Fibroblast of lung (primary cell): ENCODE measurements around the gene KIAA2012. TPM values are rescaled to one million over a fixed set of nuclear protein-coding genes. Genes with fewer than 3 reads are reported as not detected.
A peak's percentile ranks its signal among the peaks of the same experiment; 100 is the strongest.

Experiments
- DNase-seq, 2 donors: peaks; one replicate each; pipeline versions ENCODE4 v3.0.0 to v3.0.0-alpha.2; 2010; ENCODE audit warnings: low read depth in 2 of 2
- H2AFZ ChIP-seq: 2 replicates; pipeline ENCODE4 v1.5.1; 2012; ENCODE audit warnings: low read length, control low read depth, inconsistent platforms
- H3K27ac ChIP-seq: 2 replicates; pipeline ENCODE4 v1.5.1; 2011; ENCODE audit warnings: low read length, control low read depth; ENCODE audit not compliant: insufficient read depth
- H3K27me3 ChIP-seq: 2 replicates; pipeline ENCODE4 v1.5.1; 2011; ENCODE audit warnings: mild to moderate bottlenecking, low read length; ENCODE audit not compliant: control insufficient read depth, insufficient read depth
- H3K36me3 ChIP-seq: 2 replicates; pipeline ENCODE4 v1.5.1; 2011; ENCODE audit warnings: low read length; ENCODE audit not compliant: control insufficient read depth, insufficient read depth
- H3K4me1 ChIP-seq: 2 replicates; pipeline ENCODE4 v1.5.1; 2011; ENCODE audit warnings: low read length; ENCODE audit not compliant: control insufficient read depth, insufficient read depth; ENCODE audit errors: extremely low read depth
- H3K4me2 ChIP-seq: 2 replicates; pipeline ENCODE4 v1.5.1; 2011; ENCODE audit warnings: low read length, control low read depth; ENCODE audit not compliant: insufficient read depth; ENCODE audit errors: extremely low read depth
- H3K4me3 ChIP-seq, 4 experiments: fragments of 200-600 bp in 1 of 4; sonication (generic) in 1 of 4; replicated peaks in 1 of 4; 2 replicates each; pipeline ENCODE4 v1.5.1; 2011 to 2016; ENCODE audit warnings: low read length in 4 of 4, low read depth in 3 of 4, mild to moderate bottlenecking in 3 of 4, control low read depth in 2 of 4, inconsistent platforms in 1 of 4, mixed read lengths in 1 of 4; ENCODE audit not compliant: insufficient read depth in 1 of 4; ENCODE audit errors: control extremely low read depth in 1 of 4
- H3K79me2 ChIP-seq: 2 replicates; pipeline ENCODE4 v1.5.1; 2012; ENCODE audit warnings: mild to moderate bottlenecking, low read length, inconsistent platforms; ENCODE audit not compliant: control insufficient read depth, insufficient read depth
- H3K9ac ChIP-seq: 2 replicates; pipeline ENCODE4 v1.5.1; 2011; ENCODE audit warnings: mild to moderate bottlenecking, low read length, control low read depth; ENCODE audit not compliant: insufficient read depth
- H3K9me3 ChIP-seq: 2 replicates; pipeline ENCODE4 v1.5.1; 2012; ENCODE audit warnings: low read depth, low read length; ENCODE audit not compliant: control insufficient read depth, insufficient read depth
- H4K20me1 ChIP-seq: 2 replicates; pipeline ENCODE4 v1.5.1; 2011; ENCODE audit warnings: low read length; ENCODE audit not compliant: control insufficient read depth, insufficient read depth; ENCODE audit errors: extremely low read depth
- EZH2 ChIP-seq: IDR thresholded peaks from 2 replicates; pipeline ENCODE4 v1.5.1; 2012; ENCODE audit warnings: low read length, control low read depth, mild to moderate bottlenecking; ENCODE audit errors: missing control alignments
- polyA plus RNA-seq, 2 donors: library from polyadenylated mRNA; depleted of rRNA in 1 of 2; stranded (reverse) in 1 of 2; unstranded in 1 of 2; fragments of >200 nt; gene quantifications; 2 replicates each; pipeline ENCODE4 v1.2.1, GENCODE V29; 2011 to 2012; ENCODE audit warnings: missing spikeins in 1 of 2
- total RNA-seq: library from RNA; depleted of rRNA; stranded (reverse); fragments of >200 nt; gene quantifications from 2 replicates; pipeline ENCODE4 v1.2.1, GENCODE V29; 2014
- TF ChIP-seq, protein P1 (sequence below), 2 donors: IDR thresholded peaks in 1 of 2; conservative IDR thresholded peaks in 1 of 2; 1 replicate in 1 of 2; 2 replicates in 1 of 2; pipeline ENCODE4 v1.5.1; 2011 to 2012; ENCODE audit warnings: low read length in 2 of 2, control low read depth in 1 of 2, inconsistent platforms in 1 of 2, low read depth in 1 of 2, mild to moderate bottlenecking in 1 of 2

Gene KIAA2012
- total and polyA plus RNA-seq, 2 donors (not counting 1 experiment from before 2014, with no cell fraction given): 0.09 TPM; not detected in 1

DNA sequence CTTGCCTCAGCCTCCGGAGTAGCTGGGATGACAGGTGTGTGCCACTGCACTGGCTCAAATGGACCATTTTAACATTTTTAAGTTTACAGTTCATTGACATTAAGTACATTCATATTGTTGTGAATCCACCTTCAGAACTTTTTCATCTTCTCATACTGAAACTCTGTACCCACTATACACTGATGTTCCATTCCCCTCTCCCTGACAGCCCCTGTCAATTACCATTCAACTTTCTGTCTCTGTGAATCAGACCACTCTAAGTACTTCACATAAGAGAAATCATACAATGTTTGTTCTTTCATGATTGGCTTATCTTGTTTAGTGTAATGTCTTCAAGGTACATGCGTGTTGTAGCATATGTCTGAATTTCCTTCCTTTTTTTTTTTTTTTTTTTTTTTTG is 1.9 kb upstream of the KIAA2012 start:
- DNase-seq: no peak
- no peak for TF ChIP-seq EZH2
- TF ChIP-seq, protein P1, sequence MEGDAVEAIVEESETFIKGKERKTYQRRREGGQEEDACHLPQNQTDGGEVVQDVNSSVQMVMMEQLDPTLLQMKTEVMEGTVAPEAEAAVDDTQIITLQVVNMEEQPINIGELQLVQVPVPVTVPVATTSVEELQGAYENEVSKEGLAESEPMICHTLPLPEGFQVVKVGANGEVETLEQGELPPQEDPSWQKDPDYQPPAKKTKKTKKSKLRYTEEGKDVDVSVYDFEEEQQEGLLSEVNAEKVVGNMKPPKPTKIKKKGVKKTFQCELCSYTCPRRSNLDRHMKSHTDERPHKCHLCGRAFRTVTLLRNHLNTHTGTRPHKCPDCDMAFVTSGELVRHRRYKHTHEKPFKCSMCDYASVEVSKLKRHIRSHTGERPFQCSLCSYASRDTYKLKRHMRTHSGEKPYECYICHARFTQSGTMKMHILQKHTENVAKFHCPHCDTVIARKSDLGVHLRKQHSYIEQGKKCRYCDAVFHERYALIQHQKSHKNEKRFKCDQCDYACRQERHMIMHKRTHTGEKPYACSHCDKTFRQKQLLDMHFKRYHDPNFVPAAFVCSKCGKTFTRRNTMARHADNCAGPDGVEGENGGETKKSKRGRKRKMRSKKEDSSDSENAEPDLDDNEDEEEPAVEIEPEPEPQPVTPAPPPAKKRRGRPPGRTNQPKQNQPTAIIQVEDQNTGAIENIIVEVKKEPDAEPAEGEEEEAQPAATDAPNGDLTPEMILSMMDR (conservative IDR thresholded peaks at IDR 0.05 in 1 of 2, IDR thresholded peaks at IDR 0.05 in 1 of 2; ENCODE audit: low read depth in 1 of 2, low read length in 2 of 2): no peak

DNA sequence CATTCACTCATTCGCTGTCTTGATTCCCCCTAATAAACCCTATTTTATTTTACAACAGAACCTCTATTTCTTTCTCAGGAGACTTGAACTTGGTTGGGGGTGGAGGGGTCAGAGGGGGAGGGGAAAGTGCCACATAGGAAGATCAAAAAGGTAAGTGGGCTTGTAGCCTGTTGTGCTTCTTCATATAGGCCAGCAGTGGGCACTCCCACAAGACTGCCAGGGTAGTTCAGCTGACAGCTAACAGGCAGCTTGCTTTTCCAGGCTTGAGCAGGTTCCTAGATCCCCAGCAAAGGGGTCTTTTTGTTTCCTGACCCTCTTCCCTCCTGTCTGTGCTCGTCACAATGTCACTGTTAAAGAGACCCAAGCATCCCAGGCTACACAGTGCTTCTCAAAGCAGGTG is 829 bp upstream of the KIAA2012 start:
- TF ChIP-seq EZH2: no peak
- TF ChIP-seq, protein P1 (conservative IDR thresholded peaks at IDR 0.05 in 1 of 2, IDR thresholded peaks at IDR 0.05 in 1 of 2; ENCODE audit: low read depth in 1 of 2, low read length in 2 of 2): peak; percentile 18 to 32
- Histone ChIP-seq H3K36me3 (no peaks in the 10 kb centered on the region), H4K20me1 (no peaks in the 10 kb centered on the region), H3K9ac (no peak overlapping the region), H3K27ac (no peak overlapping the region), H3K4me3 (no peak overlapping the region), H3K9me3 (no peaks in the 10 kb centered on the region), H3K79me2 (no peaks in the 10 kb centered on the region), H2AFZ (no peak overlapping the region), H3K27me3 (no peaks in the 10 kb centered on the region), H3K4me1 (no peaks in the 10 kb centered on the region), H3K4me2 (no peak overlapping the region)
- peak in 1 of 2 donors; percentile 9 for DNase-seq

More for the DNA sequence above, 1.9 kb upstream of the KIAA2012 start:
- H3K4me1 ChIP-seq: no peaks in the 10 kb centered on the region
- H2AFZ ChIP-seq: no peak overlapping the region
- H3K79me2 ChIP-seq: no peaks in the 10 kb centered on the region
- H3K4me2 ChIP-seq: no peak overlapping the region
- H3K9ac ChIP-seq: no peak overlapping the region
- H4K20me1 ChIP-seq: no peaks in the 10 kb centered on the region
- H3K27me3 ChIP-seq: no peaks in the 10 kb centered on the region
- H3K9me3 ChIP-seq: no peaks in the 10 kb centered on the region
- no peak overlapping the region for H3K4me3 ChIP-seq
- no peak overlapping the region for H3K27ac ChIP-seq
- no peaks in the 10 kb centered on the region for H3K36me3 ChIP-seq

DNA sequence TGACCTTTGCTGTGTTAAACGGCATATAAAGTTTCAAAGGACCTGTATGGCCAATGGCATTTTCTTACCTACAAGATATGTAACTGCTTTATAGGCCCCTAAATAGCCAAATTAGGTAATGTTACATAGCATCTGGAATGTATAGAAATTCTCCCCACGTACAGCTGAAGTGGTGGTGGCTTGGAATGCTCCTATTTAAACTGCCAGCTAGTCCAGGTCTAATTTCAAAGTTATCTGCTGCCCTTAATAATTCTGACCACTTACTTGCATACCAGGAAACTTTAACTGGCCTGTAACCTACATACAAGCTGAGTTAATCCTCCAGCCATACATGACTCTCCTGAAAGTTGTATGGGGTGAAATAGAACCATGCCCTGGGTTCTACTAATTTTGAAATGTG is 1.3 kb downstream of the KIAA2012 start:
- Histone ChIP-seq H3K36me3 (no peaks in the 10 kb centered on the region), H3K4me2 (no peak overlapping the region), H3K4me3 (no peak overlapping the region), H3K9ac (no peak overlapping the region), H3K4me1 (no peaks in the 10 kb centered on the region), H3K27me3 (no peaks in the 10 kb centered on the region), H3K9me3 (no peaks in the 10 kb centered on the region), H2AFZ (no peak overlapping the region), H4K20me1 (no peaks in the 10 kb centered on the region), H3K27ac (no peak overlapping the region), H3K79me2 (no peaks in the 10 kb centered on the region)
- TF ChIP-seq, protein P1 (conservative IDR thresholded peaks at IDR 0.05 in 1 of 2, IDR thresholded peaks at IDR 0.05 in 1 of 2; ENCODE audit: low read depth in 1 of 2, low read length in 2 of 2): no peak
- no peak for TF ChIP-seq EZH2
- no peak for DNase-seq
